CD14-positive monocyte (primary cell): ENCODE measurements around the gene RINL. TPM values are rescaled to one million over a fixed set of nuclear protein-coding genes. Genes with fewer than 3 reads are reported as not detected.
A peak's percentile ranks its signal among the peaks of the same experiment; 100 is the strongest.

Source experiments
- DNase-seq, 3 donors: peaks; one replicate each; pipeline ENCODE4 v3.0.0-alpha.2; 2011 to 2022
- H2AFZ ChIP-seq: 2 replicates; pipeline ENCODE4 v1.6.0; 2012; ENCODE audit warnings: mild to moderate bottlenecking, low read depth, low read length, inconsistent platforms; ENCODE audit not compliant: insufficient read depth, poor library complexity, severe bottlenecking
- H3K27ac ChIP-seq, 2 donors: 1 replicate in 1 of 2; 2 replicates in 1 of 2; pipeline ENCODE4 v1.5.1; 2012 to 2013; ENCODE audit warnings: low read length in 2 of 2, control low read depth in 1 of 2, inconsistent platforms in 1 of 2, low read depth in 1 of 2, mild to moderate bottlenecking in 1 of 2
- H3K27me3 ChIP-seq, 2 donors: one replicate each; pipeline versions ENCODE4 v1.6.0 to v1.6.1; 2011 to 2013; ENCODE audit warnings: low read length in 2 of 2; ENCODE audit not compliant: control insufficient read depth in 2 of 2, insufficient read depth in 2 of 2
- H3K36me3 ChIP-seq, 2 donors: replicated peaks in 1 of 2; 1 replicate in 1 of 2; 2 replicates in 1 of 2; pipeline versions ENCODE4 v1.5.1 to v1.6.1; 2012 to 2013; ENCODE audit warnings: low read length in 2 of 2, control low read depth in 1 of 2, inconsistent platforms in 1 of 2, mild to moderate bottlenecking in 1 of 2; ENCODE audit not compliant: insufficient read depth in 2 of 2, control insufficient read depth in 1 of 2
- H3K4me1 ChIP-seq, 2 donors: 1 replicate in 1 of 2; 2 replicates in 1 of 2; pipeline versions ENCODE4 v1.5.1 to v1.6.1; 2012 to 2013; ENCODE audit warnings: low read length in 2 of 2, control low read depth in 1 of 2, inconsistent platforms in 1 of 2, mild to moderate bottlenecking in 1 of 2, moderate library complexity in 1 of 2; ENCODE audit not compliant: insufficient read depth in 2 of 2, control insufficient read depth in 1 of 2
- H3K4me2 ChIP-seq: replicated peaks from 2 replicates; pipeline ENCODE3; 2012; ENCODE audit warnings: low read length, moderate library complexity, mild to moderate bottlenecking; ENCODE audit not compliant: poor library complexity, severe bottlenecking; ENCODE audit errors: extremely low read depth
- H3K4me3 ChIP-seq, 3 experiments: fragments of 200-600 bp in 1 of 3; sonication (generic) in 1 of 3; replicated peaks in 1 of 3; 1 replicate in 2 of 3; 2 replicates in 1 of 3; pipeline ENCODE4 v1.5.1; 2011 to 2013; ENCODE audit warnings: low read length in 3 of 3, mild to moderate bottlenecking in 3 of 3, control low read depth in 2 of 3, low read depth in 2 of 3, inconsistent platforms in 1 of 3, moderate library complexity in 1 of 3
- H3K79me2 ChIP-seq: 2 replicates; pipeline ENCODE4 v1.6.0; 2012; ENCODE audit warnings: mild to moderate bottlenecking, control low read depth, inconsistent platforms, low read length, moderate library complexity; ENCODE audit not compliant: insufficient read depth
- H3K9ac ChIP-seq: 2 replicates; pipeline ENCODE4 v1.6.0; 2017; ENCODE audit warnings: low read length, mild to moderate bottlenecking; ENCODE audit not compliant: insufficient read depth, poor library complexity, severe bottlenecking
- H3K9me3 ChIP-seq, 2 donors: replicated peaks in 1 of 2; 1 replicate in 1 of 2; 2 replicates in 1 of 2; pipeline versions ENCODE4 v1.5.1 to v1.6.1; 2012 to 2013; ENCODE audit warnings: low read length in 2 of 2, control low read depth in 1 of 2; ENCODE audit not compliant: control insufficient read depth in 1 of 2, insufficient read depth in 1 of 2
- H4K20me1 ChIP-seq: 2 replicates; pipeline ENCODE4 v1.6.0; 2012; ENCODE audit warnings: mild to moderate bottlenecking, low read length, control low read depth, moderate library complexity; ENCODE audit not compliant: insufficient read depth
- H3K27ac Mint-ChIP-seq, 7 donors: one replicate each; pipeline ENCODE4 v1.8.0; 2020; ENCODE audit warnings: mild to moderate bottlenecking in 7 of 7, mixed read lengths in 7 of 7, moderate library complexity in 6 of 7, inconsistent platforms in 2 of 7
- H3K27me3 Mint-ChIP-seq, 3 donors: one replicate each; pipeline ENCODE4 v1.8.0; 2021 to 2022; ENCODE audit warnings: low read depth in 3 of 3, mild to moderate bottlenecking in 3 of 3, mixed read lengths in 3 of 3, moderate library complexity in 3 of 3, inconsistent platforms in 1 of 3
- H3K36me3 Mint-ChIP-seq, 2 donors: one replicate each; pipeline ENCODE4 v1.8.0; 2020; ENCODE audit warnings: mixed read lengths in 2 of 2, inconsistent platforms in 1 of 2, mild to moderate bottlenecking in 1 of 2
- H3K4me1 Mint-ChIP-seq: one replicate; pipeline ENCODE4 v1.8.0; 2020; ENCODE audit warnings: mild to moderate bottlenecking, mixed read lengths
- H3K4me3 Mint-ChIP-seq, 2 donors: one replicate each; pipeline ENCODE4 v1.8.0; 2020; ENCODE audit warnings: mild to moderate bottlenecking in 2 of 2, mixed read lengths in 2 of 2, moderate library complexity in 1 of 2
- H3K9me3 Mint-ChIP-seq, 7 donors: one replicate each; pipeline ENCODE4 v1.8.0; 2020 to 2022; ENCODE audit warnings: mixed read lengths in 7 of 7, mild to moderate bottlenecking in 6 of 7, moderate library complexity in 6 of 7, inconsistent platforms in 2 of 7
- CTCF ChIP-seq: fragments of 200-600 bp; IDR thresholded peaks from one replicate; pipeline ENCODE4 v1.8.0; 2022; ENCODE audit warnings: antibody characterized with exemption, mild to moderate bottlenecking
- WGBS: methylation state at CpG from one replicate; pipeline ENCODE4 v1.1.5; 2013; ENCODE audit warnings: missing lambda C conversion rate; ENCODE audit not compliant: insufficient coverage; 5-methylcytosine and 5-hydroxymethylcytosine counted together
- intact Hi-C, 2 donors: fragments of 100-400 bp; cut with micrococcal nuclease; formaldehyde crosslinking; loops; one replicate each; pipeline versions ENCODE4 v1.15.0 to v1.15.1; 2023
- polyA plus RNA-seq, 3 donors: library from polyadenylated mRNA; depleted of rRNA in 1 of 3; unstranded in 2 of 3; stranded (reverse) in 1 of 3; fragments of 300-500 nt in 2 of 3; fragments of >200 nt in 1 of 3; fragmentation: Illumina TruSeq in 2 of 3; gene quantifications; 1 replicate in 2 of 3; 2 replicates in 1 of 3; pipeline ENCODE4 v1.2.3, GENCODE V29; 2012 to 2021

The RINL gene
- polyA plus RNA-seq, 3 donors = 4.1 to 13.5 (median 7.2) TPM

DNA sequence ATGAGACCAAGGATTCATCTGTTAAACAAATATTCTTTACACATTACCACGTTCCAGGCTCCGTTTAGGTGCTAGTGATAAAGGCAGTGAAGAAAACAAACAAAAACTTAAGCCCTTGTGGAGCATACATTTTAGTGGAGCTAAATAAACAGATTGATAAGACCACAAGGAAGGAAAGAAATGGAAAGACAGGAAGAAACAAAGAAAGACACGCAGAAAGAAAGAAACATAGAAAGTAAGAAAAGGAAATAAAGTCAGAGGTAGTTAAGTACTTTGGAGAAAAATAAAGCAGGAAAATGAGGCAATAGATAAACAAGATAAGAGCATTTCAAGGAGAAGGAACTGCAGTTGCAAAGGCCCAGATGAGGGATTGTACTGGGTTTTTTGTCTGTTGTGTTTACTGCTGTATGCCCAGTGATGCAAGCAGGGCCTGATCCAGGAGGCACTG is 22.7 kb upstream of the RINL start:
- Mint-ChIP-seq H3K4me1 (peaks cover 30% of the 10 kb centered on the region), H3K27me3 (peaks cover 0 to 1% (median 0%) of the 10 kb centered on the region in 3 donors), H3K36me3 (peaks cover 26 to 28% of the 10 kb centered on the region in 2 donors), H3K9me3 (peaks cover 0 to 3% (median 0%) of the 10 kb centered on the region in 7 donors), H3K27ac (peak overlapping the region; percentile 85 to 99 (median 97)), H3K4me3 (peak overlapping the region in 1 of 2 donors; percentile 91)
- peak overlapping the region; percentile 76 for H3K4me2 ChIP-seq
- peaks cover 16 to 17% of the 10 kb centered on the region in 2 donors for H3K36me3 ChIP-seq
- no peaks in the 10 kb centered on the region for H3K27me3 ChIP-seq
- no peak for TF ChIP-seq CTCF
- H3K79me2 ChIP-seq = peaks cover 52% of the 10 kb centered on the region
- intact Hi-C loops = no loop called here
- H2AFZ ChIP-seq = no peak overlapping the region
- 38% methylated on average over 1 of the region's 3 CpGs for WGBS
- H3K9me3 ChIP-seq = no peaks in the 10 kb centered on the region
- H3K27ac ChIP-seq = peak overlapping the region in 1 of 2 donors; percentile 97
- no peaks in the 10 kb centered on the region for H4K20me1 ChIP-seq
- H3K9ac ChIP-seq = peak overlapping the region; percentile 93
- H3K4me1 ChIP-seq = peaks cover 18 to 28% of the 10 kb centered on the region in 2 donors
- peak overlapping the region in 2 of 3 experiments; percentile 71 to 79 for H3K4me3 ChIP-seq
- no peak for DNase-seq

- no peak for TF ChIP-seq CTCF
- Mint-ChIP-seq H3K27ac (peak overlapping the region; percentile 90 to 99 (median 97)), H3K4me3 (peak overlapping the region; percentile 90 to 91), H3K27me3 (peaks cover 0 to 1% (median 0%) of the 10 kb centered on the region in 3 donors), H3K36me3 (peaks cover 25 to 27% of the 10 kb centered on the region in 2 donors), H3K4me1 (peaks cover 30% of the 10 kb centered on the region), H3K9me3 (peaks cover 0 to 3% (median 0%) of the 10 kb centered on the region in 7 donors)
- peak overlapping the region; percentile 76 for H3K4me2 ChIP-seq
- peak overlapping the region; percentile 72 to 97 for H3K27ac ChIP-seq
- peaks cover 11% of the 10 kb centered on the region in 2 donors for H3K36me3 ChIP-seq
- peaks cover 52% of the 10 kb centered on the region for H3K79me2 ChIP-seq
- intact Hi-C loops = no loop called here
- DNase-seq = peak in 2 of 3 donors; percentile 58 to 85
- peaks cover 18 to 28% of the 10 kb centered on the region in 2 donors for H3K4me1 ChIP-seq
- H4K20me1 ChIP-seq = peaks cover under 1% of the 10 kb centered on the region
- peak overlapping the region; percentile 93 for H3K9ac ChIP-seq
- WGBS = 0% methylated on average over 6 of the region's 8 CpGs
- H2AFZ ChIP-seq = peak overlapping the region; percentile 73
- H3K4me3 ChIP-seq = peak overlapping the region; percentile 71 to 82 (median 79)
- no peaks in the 10 kb centered on the region for H3K9me3 ChIP-seq
- H3K27me3 ChIP-seq = no peaks in the 10 kb centered on the region
These were observed 22.1 kb upstream of the RINL start for GRCh38 chr19:38900202-38900629.
